GM12864 (cell line): ENCODE measurements around the gene EPS15.
A peak's percentile ranks its signal among the peaks of the same experiment; 100 is the strongest.

Experiments used
- DNase-seq: peaks from one replicate; pipeline ENCODE4 v3.0.0-alpha.2; 2011; ENCODE audit warnings: low read depth
- H3K4me3 ChIP-seq: 2 replicates; pipeline ENCODE4 v1.5.1; 2011; ENCODE audit warnings: mild to moderate bottlenecking, low read depth, low read length, control low read depth
- CTCF ChIP-seq: IDR thresholded peaks from 2 replicates; pipeline ENCODE4 v1.5.1; 2011; ENCODE audit warnings: low read depth, mild to moderate bottlenecking, moderate library complexity, low read length, control low read depth, inconsistent platforms; ENCODE audit errors: missing control alignments

The EPS15 gene

GRCh38 chr1:51313268-51313852 is 205.7 kb downstream of the EPS15 start:
- no peak for DNase-seq
- peak; percentile 33 for TF ChIP-seq CTCF
- H3K4me3 ChIP-seq, result no peak overlapping the region

- no peak for DNase-seq
- no peak for TF ChIP-seq CTCF
- H3K4me3 ChIP-seq, result no peak overlapping the region
Measured at GRCh38 chr1:51312718-51313117, 206.3 kb downstream of the EPS15 start.

- no peak for DNase-seq
- no peak overlapping the region for H3K4me3 ChIP-seq
- TF ChIP-seq CTCF, result no peak
Measured at GRCh38 chr1:51311826-51312225, 207.2 kb downstream of the EPS15 start.

- H3K4me3 ChIP-seq, result no peak overlapping the region
- TF ChIP-seq CTCF, result no peak
- DNase-seq, result no peak
Measured at GRCh38 chr1:51310871-51311613, 208.0 kb downstream of the EPS15 start.

GRCh38 chr1:51309291-51309690 is 209.8 kb downstream of the EPS15 start:
- no peak for DNase-seq
- no peak for TF ChIP-seq CTCF

GRCh38 chr1:51308636-51309035 is 210.4 kb downstream of the EPS15 start:
- no peak overlapping the region for H3K4me3 ChIP-seq
- TF ChIP-seq CTCF, result no peak
- DNase-seq, result no peak

More at GRCh38 chr1:51309291-51309690, 209.8 kb downstream of the EPS15 start:
- H3K4me3 ChIP-seq, result no peak overlapping the region

- no peak for DNase-seq
- no peak for TF ChIP-seq CTCF
- no peak overlapping the region for H3K4me3 ChIP-seq
Measured at GRCh38 chr1:51306950-51307349, 212.1 kb downstream of the EPS15 start.
